Natural killer cell (primary cell): ENCODE data around the gene BHLHA15. TPM values are rescaled to one million over a fixed set of nuclear protein-coding genes. Genes with fewer than 3 reads are reported as not detected.
A peak's percentile ranks its signal among the peaks of the same experiment; 100 is the strongest.

Experiments
- ATAC-seq, 3 donors: fragments of 150-1000 bp in 2 of 3; fragments of 200-7000 bp in 1 of 3; cut with Tn5 transposase; 1 replicate in 1 of 3; 2 replicates in 2 of 3; pipeline ENCODE4 v1.10.0; 2021; ENCODE audit warnings: mild to moderate bottlenecking in 2 of 3, moderate library complexity in 2 of 3
- DNase-seq, 2 donors: peaks; one replicate each; pipeline versions ENCODE4 v3.0.0 to v3.0.0-alpha.2; 2013 to 2021; ENCODE audit warnings: mixed read lengths in 1 of 2
- H3K27ac ChIP-seq: one replicate; pipeline ENCODE4 v1.5.1; 2013; ENCODE audit warnings: mild to moderate bottlenecking, low read length
- H3K27me3 ChIP-seq: one replicate; pipeline ENCODE4 v1.6.1; 2013; ENCODE audit warnings: low read length; ENCODE audit not compliant: control insufficient read depth, insufficient read depth
- H3K36me3 ChIP-seq: one replicate; pipeline ENCODE4 v1.6.1; 2013; ENCODE audit warnings: low read length; ENCODE audit not compliant: control insufficient read depth, insufficient read depth
- H3K4me1 ChIP-seq: one replicate; pipeline ENCODE4 v1.6.1; 2013; ENCODE audit warnings: low read length; ENCODE audit not compliant: control insufficient read depth, insufficient read depth
- H3K4me3 ChIP-seq: one replicate; pipeline ENCODE4 v1.5.1; 2013; ENCODE audit warnings: low read length
- H3K9me3 ChIP-seq: one replicate; pipeline ENCODE4 v1.6.1; 2013; ENCODE audit warnings: low read length; ENCODE audit not compliant: control insufficient read depth, insufficient read depth
- H3K27ac Mint-ChIP-seq, 2 donors: one replicate each; pipeline ENCODE4 v1.8.0; 2022; ENCODE audit warnings: mild to moderate bottlenecking in 2 of 2, mixed read lengths in 2 of 2, moderate library complexity in 1 of 2
- H3K27me3 Mint-ChIP-seq, 2 donors: one replicate each; pipeline ENCODE4 v1.8.0; 2022; ENCODE audit warnings: low read depth in 2 of 2, mixed read lengths in 2 of 2
- H3K36me3 Mint-ChIP-seq: one replicate; pipeline ENCODE4 v1.8.0; 2022; ENCODE audit warnings: mixed read lengths
- H3K4me1 Mint-ChIP-seq, 2 donors: one replicate each; pipeline ENCODE4 v1.8.0; 2022; ENCODE audit warnings: mixed read lengths in 2 of 2
- H3K4me3 Mint-ChIP-seq: one replicate; pipeline ENCODE4 v1.8.0; 2022; ENCODE audit warnings: mild to moderate bottlenecking, moderate library complexity, mixed read lengths
- H3K9me3 Mint-ChIP-seq, 2 donors: one replicate each; pipeline ENCODE4 v1.8.0; 2022; ENCODE audit warnings: mixed read lengths in 2 of 2
- WGBS: methylation state at CpG from one replicate; pipeline ENCODE4 v1.1.7; 2013; ENCODE audit warnings: missing lambda C conversion rate; ENCODE audit not compliant: insufficient coverage; 5-methylcytosine and 5-hydroxymethylcytosine counted together
- intact Hi-C: fragments of 100-400 bp; cut with micrococcal nuclease; formaldehyde crosslinking; loops from one replicate; pipeline ENCODE4 v1.14.2; 2022
- total RNA-seq, 4 donors: library from RNA; stranded (reverse); fragments of 120-200 nt in 1 of 4; gene quantifications; one replicate each; pipeline versions ENCODE4 v1.2.3 to v1.2.4, GENCODE V29; 2013 to 2022
- TF ChIP-seq, protein P1 (sequence below): fragments of 200-600 bp; IDR thresholded peaks from one replicate; pipeline ENCODE4 v1.8.0; 2022; ENCODE audit warnings: antibody characterized with exemption

BHLHA15 gene
- total RNA-seq, 3 donors from 2014 or later (not counting 1 experiment from before 2014, with no cell fraction given), result 3.3 TPM; not detected in 2

DNA sequence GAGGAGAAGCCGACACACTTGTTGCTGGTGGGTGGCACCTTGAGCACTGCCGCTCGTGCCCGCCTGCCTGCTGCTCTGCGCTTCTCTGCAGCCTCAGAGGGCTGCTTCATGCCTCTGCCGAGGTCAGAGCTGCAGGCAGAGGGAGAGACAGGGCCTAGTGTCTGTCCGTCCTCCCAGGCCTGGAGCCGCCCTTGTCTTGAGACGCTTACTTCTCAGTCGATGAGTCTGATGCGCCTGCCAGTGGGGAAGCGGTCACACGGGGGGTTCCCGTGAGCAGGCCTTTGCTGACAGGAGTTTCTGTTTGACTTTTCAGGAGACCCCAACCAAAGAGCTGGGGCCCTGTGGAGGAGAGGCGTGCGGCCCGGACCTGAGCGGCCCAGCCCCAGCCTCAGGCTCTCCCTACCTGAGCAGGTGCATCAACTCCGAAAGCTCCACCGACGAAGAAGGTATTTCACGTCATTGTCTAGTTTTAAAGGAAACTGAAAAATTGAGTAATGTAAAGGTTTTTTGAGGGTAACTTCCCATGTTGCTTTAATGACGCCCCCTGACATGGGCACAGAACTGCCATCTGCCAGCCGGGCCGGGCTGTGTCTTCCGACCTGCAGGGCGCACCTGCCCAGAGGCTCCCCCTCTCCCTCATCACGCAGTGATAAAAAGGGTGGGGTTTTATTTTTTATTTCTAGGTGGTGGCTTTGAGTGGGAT lies 7.8 kb upstream of the BHLHA15 start:
- Mint-ChIP-seq H3K9me3 (no peaks in the 10 kb centered on the region), H3K27me3 (no peaks in the 10 kb centered on the region), H3K27ac (no peak overlapping the region), H3K4me1 (peaks cover 26 to 32% of the 10 kb centered on the region in 2 donors), H3K4me3 (no peak overlapping the region), H3K36me3 (peaks cover 7% of the 10 kb centered on the region)
- Histone ChIP-seq H3K27ac (no peak overlapping the region), H3K9me3 (no peaks in the 10 kb centered on the region), H3K4me1 (peaks cover 17% of the 10 kb centered on the region), H3K4me3 (no peak overlapping the region), H3K27me3 (no peaks in the 10 kb centered on the region), H3K36me3 (peaks cover 14% of the 10 kb centered on the region)
- ATAC-seq, result no peak
- WGBS, result 84% methylated on average over 27 of the region's 28 CpGs
- DNase-seq, result peak in 1 of 2 donors; percentile 17
- TF ChIP-seq, protein P1, sequence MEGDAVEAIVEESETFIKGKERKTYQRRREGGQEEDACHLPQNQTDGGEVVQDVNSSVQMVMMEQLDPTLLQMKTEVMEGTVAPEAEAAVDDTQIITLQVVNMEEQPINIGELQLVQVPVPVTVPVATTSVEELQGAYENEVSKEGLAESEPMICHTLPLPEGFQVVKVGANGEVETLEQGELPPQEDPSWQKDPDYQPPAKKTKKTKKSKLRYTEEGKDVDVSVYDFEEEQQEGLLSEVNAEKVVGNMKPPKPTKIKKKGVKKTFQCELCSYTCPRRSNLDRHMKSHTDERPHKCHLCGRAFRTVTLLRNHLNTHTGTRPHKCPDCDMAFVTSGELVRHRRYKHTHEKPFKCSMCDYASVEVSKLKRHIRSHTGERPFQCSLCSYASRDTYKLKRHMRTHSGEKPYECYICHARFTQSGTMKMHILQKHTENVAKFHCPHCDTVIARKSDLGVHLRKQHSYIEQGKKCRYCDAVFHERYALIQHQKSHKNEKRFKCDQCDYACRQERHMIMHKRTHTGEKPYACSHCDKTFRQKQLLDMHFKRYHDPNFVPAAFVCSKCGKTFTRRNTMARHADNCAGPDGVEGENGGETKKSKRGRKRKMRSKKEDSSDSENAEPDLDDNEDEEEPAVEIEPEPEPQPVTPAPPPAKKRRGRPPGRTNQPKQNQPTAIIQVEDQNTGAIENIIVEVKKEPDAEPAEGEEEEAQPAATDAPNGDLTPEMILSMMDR, result no peak
- intact Hi-C loops, result no loop called here

DNA sequence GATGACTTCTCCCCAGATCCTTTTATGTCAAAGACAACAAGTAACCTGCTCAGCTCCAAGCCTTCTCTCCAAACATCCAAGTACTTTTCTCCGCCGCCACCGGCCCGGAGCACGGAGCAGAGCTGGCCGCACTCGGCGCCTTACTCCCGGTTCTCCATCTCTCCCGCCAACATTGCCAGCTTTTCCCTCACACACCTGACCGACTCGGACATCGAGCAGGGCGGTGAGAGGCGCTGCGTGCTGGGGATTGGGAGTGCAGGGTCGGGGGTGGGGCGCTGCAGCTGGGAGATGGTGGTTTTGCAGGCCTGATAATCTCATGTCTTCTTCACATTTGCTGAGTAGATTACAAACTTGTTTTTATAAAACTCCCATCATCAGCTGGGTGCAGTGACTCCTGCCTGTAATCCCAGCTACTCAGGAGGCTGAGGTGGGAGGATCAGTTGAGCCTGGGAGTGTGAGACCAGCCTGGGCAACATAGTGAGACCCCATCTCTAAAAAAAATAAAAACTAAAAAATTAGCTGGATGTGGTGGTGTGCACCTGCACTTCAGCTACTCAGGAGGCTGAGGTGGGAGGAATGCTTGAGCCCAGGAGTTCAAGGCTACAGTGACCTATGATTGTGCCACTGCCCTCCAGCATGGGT lies 7.2 kb upstream of the BHLHA15 start:
- Histone ChIP-seq H3K4me3 (no peak overlapping the region), H3K36me3 (peaks cover 14% of the 10 kb centered on the region), H3K4me1 (peaks cover 17% of the 10 kb centered on the region), H3K9me3 (no peaks in the 10 kb centered on the region), H3K27me3 (no peaks in the 10 kb centered on the region), H3K27ac (no peak overlapping the region)
- TF ChIP-seq, protein P1, result no peak
- H3K27me3 Mint-ChIP-seq, result no peaks in the 10 kb centered on the region
- H3K9me3 Mint-ChIP-seq, result no peaks in the 10 kb centered on the region
- DNase-seq, result no peak
- 99% methylated on average over 16 of the region's 18 CpGs for WGBS
- no peak overlapping the region for H3K4me3 Mint-ChIP-seq
- ATAC-seq, result no peak
- H3K4me1 Mint-ChIP-seq, result peaks cover 26 to 32% of the 10 kb centered on the region in 2 donors
- intact Hi-C loops, result no loop called here
- H3K27ac Mint-ChIP-seq, result no peak overlapping the region
- peaks cover 6% of the 10 kb centered on the region for H3K36me3 Mint-ChIP-seq

DNA sequence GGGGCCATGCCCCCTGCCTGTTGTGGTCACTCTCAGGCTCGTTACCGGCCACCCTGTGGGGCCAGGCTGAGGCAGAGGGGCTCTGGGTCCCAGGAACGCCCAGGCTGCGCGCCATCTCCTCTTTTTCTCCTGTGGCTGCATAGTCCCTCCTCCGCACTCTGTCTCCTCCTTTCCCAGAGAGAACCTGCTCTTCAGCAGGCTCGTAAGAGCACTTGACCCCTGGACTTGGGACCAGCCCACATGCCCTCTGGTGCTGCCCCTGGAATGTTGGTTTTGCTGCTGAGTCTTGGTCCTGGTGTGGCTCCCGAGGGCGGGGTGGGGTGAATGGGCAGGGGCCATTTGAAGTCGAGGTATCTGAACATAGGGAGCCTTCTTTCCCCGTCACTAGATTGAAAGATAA lies 6.6 kb upstream of the BHLHA15 start:
- TF ChIP-seq, protein P1, result no peak
- H3K4me1 Mint-ChIP-seq, result peaks cover 26 to 32% of the 10 kb centered on the region in 2 donors
- peaks cover 6% of the 10 kb centered on the region for H3K36me3 Mint-ChIP-seq
- H3K27ac Mint-ChIP-seq, result no peak overlapping the region
- no peak overlapping the region for H3K4me3 Mint-ChIP-seq
- no peaks in the 10 kb centered on the region for H3K9me3 Mint-ChIP-seq
- Histone ChIP-seq H3K36me3 (peaks cover 14% of the 10 kb centered on the region), H3K27ac (no peak overlapping the region), H3K4me3 (no peak overlapping the region), H3K27me3 (no peaks in the 10 kb centered on the region), H3K4me1 (peaks cover 17% of the 10 kb centered on the region), H3K9me3 (no peaks in the 10 kb centered on the region)
- 96% methylated on average over 11 of the region's 11 CpGs for WGBS
- no peak for ATAC-seq
- no peak for DNase-seq
- intact Hi-C loops, result no loop called here
- no peaks in the 10 kb centered on the region for H3K27me3 Mint-ChIP-seq
